ENCODE measurements around the gene IFI30.
A peak's percentile ranks its signal among the peaks of the same experiment; 100 is the strongest.

Gene IFI30

GRCh38 chr19:18171605-18172327, 1.8 kb upstream of the IFI30 start:
- no peak for DNase-seq (ENCODE audit: low read depth)

- no peak for DNase-seq (ENCODE audit: low read depth)
Observed at GRCh38 chr19:18172331-18173053, 1.1 kb upstream of the IFI30 start.

GRCh38 chr19:18173054-18173571, 500 bp upstream of the IFI30 start:
- DNase-seq (ENCODE audit: low read depth) = no peak

GRCh38 chr19:18174983-18175382, 1.4 kb downstream of the IFI30 start:
- no peak for DNase-seq (ENCODE audit: low read depth)

GRCh38 chr19:18176367-18177310, 3.0 kb downstream of the IFI30 start:
- no peak for DNase-seq (ENCODE audit: low read depth)

GRCh38 chr19:18179957-18180356, 6.3 kb downstream of the IFI30 start:
- no peak for DNase-seq (ENCODE audit: low read depth)

- no peak for DNase-seq (ENCODE audit: low read depth)
Observed at GRCh38 chr19:18183529-18183928, 9.9 kb downstream of the IFI30 start.

GRCh38 chr19:18185538-18185937, 11.9 kb downstream of the IFI30 start:
- DNase-seq (ENCODE audit: low read depth) = no peak

GRCh38 chr19:18190278-18190677, 16.7 kb downstream of the IFI30 start:
- DNase-seq (ENCODE audit: low read depth) = no peak

- no peak for DNase-seq (ENCODE audit: low read depth)
Observed at GRCh38 chr19:18191640-18192062, 18.0 kb downstream of the IFI30 start.

GRCh38 chr19:18192673-18193387, 19.2 kb downstream of the IFI30 start, which contains the start of gene MPV17L2:
MPV17L2 (plus strand) TSS chr19:18193218; CDS start chr19:18193282, 64 bp downstream.
- DNase-seq (ENCODE audit: low read depth) = peak; percentile 97

- DNase-seq (ENCODE audit: low read depth) = no peak
Observed at GRCh38 chr19:18193388-18194180, 20.0 kb downstream of the IFI30 start.

- DNase-seq (ENCODE audit: low read depth) = no peak
Observed at GRCh38 chr19:18194181-18194530, 20.5 kb downstream of the IFI30 start.

- DNase-seq (ENCODE audit: low read depth) = no peak
Observed at GRCh38 chr19:18194554-18195238, 21.1 kb downstream of the IFI30 start.

GRCh38 chr19:18196511-18196845, 22.9 kb downstream of the IFI30 start:
- no peak for DNase-seq (ENCODE audit: low read depth)

- no peak for DNase-seq (ENCODE audit: low read depth)
Observed at GRCh38 chr19:18197306-18197705, 23.7 kb downstream of the IFI30 start.

GRCh38 chr19:18197941-18198340, 24.3 kb downstream of the IFI30 start:
- no peak for DNase-seq (ENCODE audit: low read depth)

- no peak for DNase-seq (ENCODE audit: low read depth)
Observed at GRCh38 chr19:18198374-18198773, 24.8 kb downstream of the IFI30 start.

GRCh38 chr19:18202397-18202777, 28.8 kb downstream of the IFI30 start:
- no peak for DNase-seq (ENCODE audit: low read depth)

GRCh38 chr19:18202778-18203407, 29.3 kb downstream of the IFI30 start:
- DNase-seq (ENCODE audit: low read depth) = no peak
